Vagina (tissue), 2 donors: ENCODE data around the gene MRPL20. TPM values are rescaled to one million over a fixed set of nuclear protein-coding genes. Genes with fewer than 3 reads are reported as not detected.

Experiments used
- DNase-seq, 2 donors: peaks; one replicate each; pipeline ENCODE4 v3.0.0-alpha.2; 2017; ENCODE audit errors: extremely low spot score in 2 of 2
- H3K27ac ChIP-seq: fragments of 200-600 bp; sonication (generic); one replicate; pipeline ENCODE4 v1.5.1; 2019
- H3K27me3 ChIP-seq: fragments of 200-600 bp; sonication (generic); one replicate; pipeline ENCODE4 v1.5.1; 2019
- H3K36me3 ChIP-seq, 2 donors: fragments of 200-600 bp; sonication (generic); one replicate each; pipeline ENCODE4 v1.5.1; 2017 to 2019
- H3K4me1 ChIP-seq: fragments of 200-600 bp; sonication (generic); one replicate; pipeline ENCODE4 v1.5.1; 2019
- H3K4me3 ChIP-seq, 2 donors: fragments of 200-600 bp; sonication (generic); 1 replicate in 1 of 2; 2 replicates in 1 of 2; pipeline ENCODE4 v1.5.1; 2016 to 2019
- H3K9me3 ChIP-seq: fragments of 200-600 bp; sonication (generic); one replicate; pipeline ENCODE4 v1.5.1; 2019
- CTCF ChIP-seq, 3 experiments: fragments of 450-650 bp in 2 of 3; fragments of 200-600 bp in 1 of 3; sonication (generic) in 1 of 3; IDR thresholded peaks; one replicate each; pipeline ENCODE4 v1.5.1; 2017 to 2019; ENCODE audit warnings: antibody characterized with exemption in 3 of 3, mild to moderate bottlenecking in 2 of 3, moderate library complexity in 2 of 3
- POLR2A ChIP-seq, 2 donors: fragments of 450-650 bp; IDR thresholded peaks; one replicate each; pipeline ENCODE4 v1.6.1; 2017; ENCODE audit warnings: antibody characterized with exemption in 2 of 2, mild to moderate bottlenecking in 2 of 2, moderate library complexity in 2 of 2
- POLR2AphosphoS5 ChIP-seq, 2 donors: sonication (generic); formaldehyde crosslinking; IDR thresholded peaks; one replicate each; pipeline ENCODE4 v1.9.0; 2017; ENCODE audit warnings: antibody characterized with exemption in 2 of 2, mild to moderate bottlenecking in 2 of 2, low read depth in 1 of 2; ENCODE audit not compliant: insufficient read depth in 1 of 2
- intact Hi-C: fragments of 100-400 bp; cut with DNase I; formaldehyde crosslinking; loops from one replicate; pipeline ENCODE4 v1.15.1; 2023
- total RNA-seq: library from RNA; depleted of rRNA; stranded (reverse); fragments of >200 nt; gene quantifications from one replicate; pipeline ENCODE4 v1.2.3, GENCODE V29; 2016

The MRPL20 gene
- total RNA-seq, 1 donor from 2014 or later, result 84.2 TPM

- Histone ChIP-seq H3K4me1 (peaks cover 68% of the 10 kb centered on the region), H3K4me3 (peak overlapping the region; percentile 56 to 84), H3K9me3 (no peaks in the 10 kb centered on the region), H3K36me3 (no peaks in the 10 kb centered on the region), H3K27ac (peak overlapping the region; percentile 63), H3K27me3 (no peaks in the 10 kb centered on the region)
- DNase-seq, result no peak
- intact Hi-C loops, result no loop called here
- no peak for TF ChIP-seq POLR2AphosphoS5 (IDR thresholded peaks at IDR 0.05; ENCODE audit: insufficient read depth in 1 of 2, low read depth in 1 of 2)
- TF ChIP-seq POLR2A (IDR thresholded peaks at IDR 0.05), result no peak
- TF ChIP-seq CTCF (IDR thresholded peaks at IDR 0.05), result no peak
Observed at GRCh38 chr1:1437033-1437903, 30.2 kb upstream of the MRPL20 start.

GRCh38 chr1:1436630-1437032, 29.5 kb upstream of the MRPL20 start:
- Histone ChIP-seq H3K36me3 (no peaks in the 10 kb centered on the region), H3K9me3 (no peaks in the 10 kb centered on the region), H3K27me3 (no peaks in the 10 kb centered on the region), H3K4me3 (peak overlapping the region; percentile 56 to 84), H3K4me1 (peaks cover 73% of the 10 kb centered on the region), H3K27ac (peak overlapping the region; percentile 63)
- intact Hi-C loops, result no loop called here
- TF ChIP-seq CTCF (IDR thresholded peaks at IDR 0.05) (no peak), POLR2A (IDR thresholded peaks at IDR 0.05) (no peak), POLR2AphosphoS5 (IDR thresholded peaks at IDR 0.05; ENCODE audit: insufficient read depth in 1 of 2, low read depth in 1 of 2) (no peak)
- DNase-seq, result no peak

GRCh38 chr1:1435911-1436629, 29.0 kb upstream of the MRPL20 start:
- Histone ChIP-seq H3K27me3 (no peaks in the 10 kb centered on the region), H3K4me1 (peaks cover 73% of the 10 kb centered on the region), H3K36me3 (no peaks in the 10 kb centered on the region), H3K4me3 (peak overlapping the region; percentile 56 to 84), H3K27ac (peak overlapping the region; percentile 63), H3K9me3 (no peaks in the 10 kb centered on the region)
- no peak for TF ChIP-seq POLR2A (IDR thresholded peaks at IDR 0.05)
- TF ChIP-seq POLR2AphosphoS5 (IDR thresholded peaks at IDR 0.05; ENCODE audit: insufficient read depth in 1 of 2, low read depth in 1 of 2), result no peak
- no peak for TF ChIP-seq CTCF (IDR thresholded peaks at IDR 0.05)
- no peak for DNase-seq
- intact Hi-C loops, result no loop called here

- Histone ChIP-seq H3K27ac (peak within 1 kb of the TSS; percentile 90), H3K9me3 (no peaks in the 10 kb centered on the region), H3K4me1 (peaks cover 73% of the 10 kb centered on the region), H3K4me3 (peak within 1 kb of the TSS; percentile 56 to 84), H3K27me3 (no peaks in the 10 kb centered on the region), H3K36me3 (no peaks in the 10 kb centered on the region)
- intact Hi-C loops, result no loop called here
- TF ChIP-seq CTCF (IDR thresholded peaks at IDR 0.05) (no peak), POLR2A (IDR thresholded peaks at IDR 0.05) (peak in 1 of 2 donors; percentile 24), POLR2AphosphoS5 (IDR thresholded peaks at IDR 0.05; ENCODE audit: insufficient read depth in 1 of 2, low read depth in 1 of 2) (peak in 1 of 2 donors; percentile 64)
- DNase-seq, result no peak
Observed at GRCh38 chr1:1435106-1435903, 28.2 kb upstream of the MRPL20 start, which contains the start of gene VWA1. Gene VWA1, plus strand, starts transcription at chr1:1435690. Its CDS starts 59 bp downstream, at chr1:1435749.
